NT2/D1 (cell line): ENCODE results near the gene NCF2.

Experiments used
- SUZ12 ChIP-seq: IDR thresholded peaks from 2 replicates; pipeline ENCODE4 v1.6.1; 2011; ENCODE audit not compliant: insufficient read length, insufficient read depth; ENCODE audit errors: extremely low read depth
- YY1 ChIP-seq: IDR thresholded peaks from 2 replicates; pipeline ENCODE4 v1.6.1; 2011; ENCODE audit not compliant: insufficient read length, insufficient read depth
- ZNF274 ChIP-seq: IDR thresholded peaks from 2 replicates; pipeline ENCODE4 v1.6.1; 2011; ENCODE audit warnings: mild to moderate bottlenecking, low read depth, low read length

- TF ChIP-seq YY1 (no peak), ZNF274 (no peak), SUZ12 (no peak)
Observed at GRCh38 chr1:183635606-183636333, 45.5 kb upstream of the NCF2 start, which contains the start of gene ARPC5.
